Stomach (tissue), 19 donors: ENCODE data around the gene PCSK4. TPM values are rescaled to one million over a fixed set of nuclear protein-coding genes. Genes with fewer than 3 reads are reported as not detected.
"Not testable (repeated sequence)": the region's sequence is repeated elsewhere in the genome, so short reads cannot be mapped to it uniquely, and the experiment has no call there.

Experiments used
- DNase-seq, 2 donors: peaks; one replicate each; pipeline versions ENCODE4 v3.0.0 to v3.0.0-alpha.2; 2013 to 2019
- H3K27ac ChIP-seq, 5 donors: fragments of 200-600 bp in 4 of 5; sonication (generic) in 4 of 5; one replicate each; pipeline ENCODE4 v1.5.1; 2013 to 2019; ENCODE audit warnings: mild to moderate bottlenecking in 1 of 5, moderate library complexity in 1 of 5
- H3K27me3 ChIP-seq, 3 donors: fragments of 200-600 bp; sonication (generic); one replicate each; pipeline ENCODE4 v1.5.1; 2017 to 2019; ENCODE audit warnings: mixed run types in 1 of 3
- H3K36me3 ChIP-seq, 4 donors: fragments of 200-600 bp; sonication (generic); 1 replicate in 3 of 4; 2 replicates in 1 of 4; pipeline ENCODE4 v1.5.1; 2016 to 2019
- H3K4me1 ChIP-seq, 4 donors: fragments of 200-600 bp; sonication (generic); one replicate each; pipeline ENCODE4 v1.5.1; 2016 to 2019
- H3K4me3 ChIP-seq, 4 donors: fragments of 200-600 bp; sonication (generic) in 3 of 4; one replicate each; pipeline ENCODE4 v1.5.1; 2016 to 2019; ENCODE audit warnings: mild to moderate bottlenecking in 1 of 4
- H3K9me3 ChIP-seq, 4 donors: fragments of 200-600 bp; sonication (generic); one replicate each; pipeline ENCODE4 v1.5.1; 2016 to 2019
- CTCF ChIP-seq, 7 experiments: fragments of 450-650 bp in 4 of 7; fragments of 200-600 bp in 3 of 7; sonication (generic) in 3 of 7; IDR thresholded peaks; one replicate each; pipeline ENCODE4 v1.5.1; 2016 to 2019; ENCODE audit warnings: antibody characterized with exemption in 7 of 7, control low read depth in 2 of 7, mild to moderate bottlenecking in 1 of 7
- EP300 ChIP-seq: sonication (generic); formaldehyde crosslinking; IDR thresholded peaks from one replicate; pipeline ENCODE4 v1.6.1; 2017; ENCODE audit warnings: antibody characterized with exemption
- POLR2A ChIP-seq, 4 donors: fragments of 450-650 bp; IDR thresholded peaks; one replicate each; pipeline ENCODE4 v1.6.1; 2016; ENCODE audit warnings: antibody characterized with exemption in 4 of 4, control low read depth in 2 of 4, mild to moderate bottlenecking in 1 of 4, moderate library complexity in 1 of 4
- POLR2AphosphoS5 ChIP-seq, 3 donors: sonication (generic); formaldehyde crosslinking; IDR thresholded peaks; one replicate each; pipeline ENCODE4 v1.6.1; 2016; ENCODE audit warnings: antibody characterized with exemption in 3 of 3
- WGBS, 5 donors: extraction: QIAGEN DNeasy Blood & Tissue Kit in 3 of 5; methylation state at CpG; one replicate each; pipeline versions ENCODE4 v1.1.5 to v1.1.7; 2013 to 2018; 5-methylcytosine and 5-hydroxymethylcytosine counted together
- intact Hi-C: fragments of 100-400 bp; cut with DNase I; formaldehyde crosslinking; loops from one replicate; pipeline ENCODE4 v1.15.1; 2023; ENCODE audit warnings: low total_unique reads
- long read RNA-seq, 10 donors: transcript quantifications; one replicate each; lab custom pipeline, GENCODE V29; 2026
- polyA plus RNA-seq, 3 donors: library from polyadenylated mRNA; stranded (reverse); fragments of 200-250 nt; gene quantifications; one replicate each; pipeline ENCODE4 v1.2.3, GENCODE V29; 2013
- total RNA-seq, 5 donors: library from RNA; depleted of rRNA; stranded (reverse); fragments of >200 nt; gene quantifications; one replicate each; pipeline versions ENCODE4 v1.1.0 to v1.2.3, GENCODE V29; 2014 to 2016
- donor health status: healthy with polysubstance abuse.
- donor health status: Bipolar disorder and iron deficiency.
- donor health status: healthy.

The PCSK4 gene
- total RNA-seq (10 to 100 TPM in 2 of 5 donors, 1 to 10 TPM in 1, not detected in 2; 1.7 to 26.8 (median 19.7) TPM), polyA plus RNA-seq (1 to 10 TPM; 2.7 to 5.0 (median 3.2) TPM)
- long read RNA-seq, donor 1: 0 reads
- long read RNA-seq, donor 2: 0 reads
- long read RNA-seq, donor 3: 0 reads
- long read RNA-seq, donor 4: 0 reads
- long read RNA-seq, donor 5, partial matches to known transcripts: 0 of 15 reads
- long read RNA-seq, donor 5, other reads (novel, unspliced or antisense): 15 of 15 reads
- long read RNA-seq, donor 6, partial matches to known transcripts: 0 of 1 reads
- long read RNA-seq, donor 6, other reads (novel, unspliced or antisense): 0 of 1 reads
- long read RNA-seq, donor 7: 0 reads
- long read RNA-seq, donor 8: 0 reads
- long read RNA-seq, donor 9: 0 reads
- long read RNA-seq, donor 10: 0 reads

GRCh38 chr19:1490311-1491113 is at the start of gene PCSK4:
PCSK4 (minus strand) TSS chr19:1490350; CDS start chr19:1490346, 4 bp downstream.
- Histone ChIP-seq H3K9me3 (no peaks in the 10 kb centered on the region), H3K4me3 (peak within 1 kb of the TSS; percentile 53 to 75 (median 54)), H3K36me3 (no peaks in the 10 kb centered on the region), H3K4me1 (peaks cover 18 to 26% (median 23%) of the 10 kb centered on the region in 4 donors), H3K27me3 (peaks cover 0 to 33% (median 6%) of the 10 kb centered on the region in 3 donors), H3K27ac (peak within 1 kb of the TSS; percentile 74 to 89 (median 79))
- intact Hi-C loops: no loop called here
- DNase-seq: peak; percentile 99
- peak in 1 of 3 donors; percentile 40 for TF ChIP-seq POLR2AphosphoS5 (IDR thresholded peaks at IDR 0.05)
- TF ChIP-seq POLR2A (IDR thresholded peaks at IDR 0.05): no peak
- no peak for TF ChIP-seq CTCF (IDR thresholded peaks at IDR 0.05)
- no peak for TF ChIP-seq EP300
- 0 to 1% (median 1%) methylated on average over 47 to 74 of the region's 74 CpGs for WGBS, 5 donors

GRCh38 chr19:1539749-1540148 is 49.6 kb upstream of the PCSK4 start:
- H3K36me3 ChIP-seq, intact Hi-C loops, H3K4me3 ChIP-seq, DNase-seq, H3K9me3 ChIP-seq, H3K27ac ChIP-seq: not testable (repeated sequence)
- peaks cover 0 to 12% (median 4%) of the 10 kb centered on the region in 4 donors for H3K4me1 ChIP-seq
- H3K27me3 ChIP-seq: peaks cover 0 to 86% (median 18%) of the 10 kb centered on the region in 3 donors
- 84 to 91% (median 89%) methylated on average over 10 to 11 of the region's 11 CpGs for WGBS, 5 donors

GRCh38 chr19:1538978-1539377 is 48.8 kb upstream of the PCSK4 start:
- WGBS, 5 donors: 28 to 42% (median 34%) methylated on average over 15 of the region's 15 CpGs

GRCh38 chr19:1535699-1536098 is 45.5 kb upstream of the PCSK4 start:
- H3K27me3 ChIP-seq: peaks cover 0 to 84% (median 25%) of the 10 kb centered on the region in 3 donors
- 88 to 96% (median 93%) methylated on average over 7 of the region's 7 CpGs for WGBS, 5 donors
- intact Hi-C loops, H3K4me1 ChIP-seq, DNase-seq, H3K9me3 ChIP-seq, H3K36me3 ChIP-seq, H3K4me3 ChIP-seq, H3K27ac ChIP-seq: not testable (repeated sequence)

More at GRCh38 chr19:1538978-1539377, 48.8 kb upstream of the PCSK4 start:
- intact Hi-C loops: no loop called here
- H3K27me3 ChIP-seq: peaks cover 0 to 82% (median 18%) of the 10 kb centered on the region in 3 donors
- peaks cover 0 to 12% (median 4%) of the 10 kb centered on the region in 4 donors for H3K4me1 ChIP-seq
- no peaks in the 10 kb centered on the region for H3K36me3 ChIP-seq
- H3K27ac ChIP-seq: no peak overlapping the region
- no peak for DNase-seq
- TF ChIP-seq EP300: no peak
- TF ChIP-seq POLR2AphosphoS5 (IDR thresholded peaks at IDR 0.05): no peak
- no peak for TF ChIP-seq CTCF (IDR thresholded peaks at IDR 0.05)
- TF ChIP-seq POLR2A (IDR thresholded peaks at IDR 0.05): no peak
- H3K9me3 ChIP-seq: no peaks in the 10 kb centered on the region
- H3K4me3 ChIP-seq: no peak overlapping the region

GRCh38 chr19:1534972-1535371 is 44.8 kb upstream of the PCSK4 start:
- intact Hi-C loops: no loop called here
- 77 to 87% (median 85%) methylated on average over 3 to 14 of the region's 14 CpGs for WGBS, 5 donors
- peaks cover 0 to 82% (median 20%) of the 10 kb centered on the region in 3 donors for H3K27me3 ChIP-seq

More at GRCh38 chr19:1534972-1535371, 44.8 kb upstream of the PCSK4 start:
- DNase-seq: no peak
- H3K4me1 ChIP-seq: peaks cover 0 to 3% (median 0%) of the 10 kb centered on the region in 4 donors
- no peaks in the 10 kb centered on the region for H3K36me3 ChIP-seq
- H3K4me3 ChIP-seq: no peak overlapping the region
- no peak overlapping the region for H3K27ac ChIP-seq
- no peaks in the 10 kb centered on the region for H3K9me3 ChIP-seq
- TF ChIP-seq EP300 (no peak), POLR2AphosphoS5 (IDR thresholded peaks at IDR 0.05) (no peak), CTCF (IDR thresholded peaks at IDR 0.05) (no peak), POLR2A (IDR thresholded peaks at IDR 0.05) (no peak)
